Mononuclear cell (primary cell): ENCODE results near the gene FOLR1. TPM values are rescaled to one million over a fixed set of nuclear protein-coding genes. Genes with fewer than 3 reads are reported as not detected.

Experiments used
- H3K27me3 ChIP-seq: 2 replicates; pipeline ENCODE4 v1.6.0; 2011; ENCODE audit warnings: low read length, control low read depth; ENCODE audit not compliant: insufficient read depth
- H3K4me1 ChIP-seq: 2 replicates; pipeline ENCODE4 v1.5.1; 2011; ENCODE audit warnings: mild to moderate bottlenecking, low read length, control low read depth; ENCODE audit not compliant: insufficient read depth
- H3K4me3 ChIP-seq: 2 replicates; pipeline ENCODE4 v1.5.1; 2011; ENCODE audit warnings: mild to moderate bottlenecking, low read length, moderate library complexity
- H3K9me3 ChIP-seq: 2 replicates; pipeline ENCODE4 v1.5.1; 2011; ENCODE audit warnings: low read depth, mild to moderate bottlenecking, control low read depth, low read length
- total RNA-seq: library from RNA; depleted of rRNA; stranded (reverse); fragments of >200 nt; gene quantifications from one replicate; pipeline ENCODE4 v1.2.3, GENCODE V29; 2012

The FOLR1 gene
- total RNA-seq, 1 donor, result not detected

DNA sequence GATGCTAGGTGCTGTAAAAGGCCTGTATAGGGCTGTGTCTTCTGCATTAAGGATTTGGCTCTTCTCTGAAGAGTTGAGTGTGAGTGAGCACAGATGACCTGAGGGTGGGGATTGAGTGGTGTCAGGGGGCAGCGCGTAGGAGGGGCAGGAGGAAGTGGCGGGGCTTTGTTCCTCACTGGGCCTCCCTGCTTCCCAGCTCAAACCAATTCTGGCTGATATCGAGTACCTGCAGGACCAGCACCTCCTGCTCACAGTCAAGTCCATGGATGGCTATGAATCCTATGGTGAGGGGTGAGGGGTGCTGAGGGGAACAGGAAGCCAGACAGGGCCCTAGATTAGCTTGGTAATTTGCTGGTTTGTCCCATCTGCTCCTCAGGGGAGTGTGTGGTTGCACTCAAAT lies 43.0 kb downstream of the FOLR1 start:
- Histone ChIP-seq H3K9me3 (no peaks in the 10 kb centered on the region), H3K4me3 (no peak overlapping the region), H3K27me3 (peaks cover 9% of the 10 kb centered on the region), H3K4me1 (peaks cover 10% of the 10 kb centered on the region)

DNA sequence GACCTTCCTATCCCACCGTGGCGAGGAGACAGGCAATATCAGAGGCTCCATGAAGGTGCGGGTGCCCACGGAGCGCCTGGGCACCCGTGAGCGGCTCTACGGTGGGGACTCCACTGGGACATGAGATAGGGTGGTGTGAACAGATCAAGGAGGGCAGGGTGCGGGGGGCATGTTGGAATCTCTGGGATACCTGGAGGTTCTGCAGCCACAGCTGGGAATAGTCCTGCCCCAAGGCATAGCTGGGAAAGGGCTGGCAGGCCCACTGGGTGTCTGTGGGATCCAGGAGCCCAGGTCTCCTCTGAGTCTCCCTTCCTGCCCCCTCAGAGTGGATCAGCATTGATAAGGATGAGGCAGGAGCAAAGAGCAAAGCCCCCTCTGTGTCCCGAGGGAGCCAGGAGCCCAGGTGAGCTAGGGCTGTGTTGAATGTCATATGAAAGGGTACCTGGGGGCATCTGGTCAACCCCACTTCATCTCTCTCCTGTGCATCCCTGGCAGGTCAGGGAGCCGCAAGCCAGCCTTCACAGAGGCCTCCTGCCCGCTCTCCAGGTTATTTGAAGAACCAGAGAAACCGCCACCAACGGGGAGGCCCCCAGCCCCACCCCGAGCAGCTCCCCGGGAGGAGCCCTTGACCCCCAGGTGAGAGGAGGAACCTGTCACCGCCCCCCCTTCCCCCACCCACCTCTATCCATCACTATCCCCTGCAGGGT lies 43.6 kb downstream of the FOLR1 start:
- Histone ChIP-seq H3K4me1 (peaks cover 16% of the 10 kb centered on the region), H3K9me3 (no peaks in the 10 kb centered on the region), H3K4me3 (no peak overlapping the region), H3K27me3 (peaks cover 15% of the 10 kb centered on the region)

DNA sequence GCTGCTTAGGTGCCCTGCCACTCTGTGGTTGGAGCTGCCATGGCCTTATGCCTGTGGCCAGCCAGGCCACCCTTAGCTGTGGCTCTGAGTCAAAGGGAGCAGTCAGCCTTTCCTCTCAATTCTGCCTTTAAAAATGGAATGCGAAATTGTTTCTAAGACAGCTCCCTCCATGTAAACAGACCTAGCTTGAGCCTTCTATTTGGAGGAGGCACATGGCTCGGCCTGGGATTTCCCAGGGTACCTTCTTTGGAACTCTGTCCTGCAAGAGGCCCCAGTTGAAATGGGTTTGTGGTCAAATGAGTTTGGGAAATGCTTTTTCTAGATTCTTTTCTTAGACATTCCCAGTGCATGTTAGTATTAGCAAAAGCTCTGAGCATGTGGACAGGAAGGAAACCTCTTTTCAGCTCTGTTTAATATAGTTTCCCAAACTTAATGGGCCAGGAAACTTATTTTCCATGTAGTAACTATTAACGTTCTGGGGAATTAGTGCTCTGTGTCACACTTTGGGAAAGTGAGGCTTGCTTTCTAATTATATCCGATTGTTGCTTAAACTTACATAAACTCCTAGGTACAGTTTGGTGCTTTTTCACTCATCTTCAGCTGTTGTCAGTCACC lies 44.2 kb downstream of the FOLR1 start:
- no peaks in the 10 kb centered on the region for H3K9me3 ChIP-seq
- H3K27me3 ChIP-seq, result peaks cover 21% of the 10 kb centered on the region
- no peak overlapping the region for H3K4me3 ChIP-seq
- H3K4me1 ChIP-seq, result peaks cover 21% of the 10 kb centered on the region

DNA sequence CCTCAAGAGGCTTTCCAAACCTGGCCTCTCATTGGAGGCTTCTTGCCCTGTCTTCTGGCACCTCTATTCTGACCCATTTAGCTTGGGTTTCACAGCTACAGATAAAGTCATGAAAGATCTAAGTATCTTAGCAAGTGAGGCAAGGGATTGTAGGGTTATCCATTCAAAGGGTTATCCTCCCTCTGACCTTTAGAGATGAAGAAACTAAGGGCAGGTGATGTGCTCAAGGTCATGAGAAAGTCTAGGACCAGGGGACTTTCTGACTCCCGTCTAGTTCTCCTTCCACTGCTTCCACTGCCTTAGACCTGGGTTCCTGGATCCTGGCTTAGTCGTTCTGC lies 44.8 kb downstream of the FOLR1 start:
- H3K4me1 ChIP-seq, result peaks cover 21% of the 10 kb centered on the region
- peaks cover 24% of the 10 kb centered on the region for H3K27me3 ChIP-seq
- no peaks in the 10 kb centered on the region for H3K9me3 ChIP-seq
- no peak overlapping the region for H3K4me3 ChIP-seq

DNA sequence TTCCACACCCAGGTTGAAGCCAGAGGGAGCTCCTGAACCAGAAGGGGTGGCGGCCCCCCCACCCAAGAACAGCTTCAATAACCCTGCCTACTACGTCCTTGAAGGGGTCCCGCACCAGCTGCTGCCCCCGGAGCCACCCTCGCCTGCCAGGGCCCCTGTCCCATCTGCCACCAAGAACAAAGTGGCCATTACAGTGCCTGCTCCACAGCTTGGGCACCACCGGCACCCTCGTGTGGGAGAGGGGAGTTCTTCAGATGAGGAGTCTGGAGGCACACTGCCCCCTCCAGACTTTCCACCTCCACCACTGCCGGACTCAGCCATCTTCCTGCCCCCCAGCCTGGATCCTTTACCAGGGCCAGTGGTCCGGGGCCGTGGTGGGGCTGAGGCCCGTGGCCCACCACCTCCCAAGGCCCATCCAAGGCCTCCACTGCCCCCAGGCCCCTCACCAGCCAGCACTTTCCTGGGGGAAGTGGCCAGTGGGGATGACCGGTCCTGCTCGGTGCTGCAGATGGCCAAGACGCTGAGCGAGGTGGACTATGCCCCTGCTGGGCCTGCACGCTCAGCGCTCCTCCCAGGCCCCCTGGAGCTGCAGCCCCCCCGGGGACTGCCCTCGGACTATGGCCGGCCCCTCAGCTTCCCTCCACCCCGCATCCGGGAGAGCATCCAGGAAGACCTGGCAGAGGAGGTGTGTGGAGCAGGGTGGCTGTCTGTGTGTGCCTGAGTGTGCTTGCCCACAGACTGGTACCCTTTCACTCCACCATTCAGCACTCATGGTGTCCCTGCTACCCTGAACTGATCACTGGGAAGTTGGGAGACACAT lies 45.4 kb downstream of the FOLR1 start:
- no peaks in the 10 kb centered on the region for H3K9me3 ChIP-seq
- peaks cover 29% of the 10 kb centered on the region for H3K27me3 ChIP-seq
- peaks cover 21% of the 10 kb centered on the region for H3K4me1 ChIP-seq
- H3K4me3 ChIP-seq, result no peak overlapping the region

DNA sequence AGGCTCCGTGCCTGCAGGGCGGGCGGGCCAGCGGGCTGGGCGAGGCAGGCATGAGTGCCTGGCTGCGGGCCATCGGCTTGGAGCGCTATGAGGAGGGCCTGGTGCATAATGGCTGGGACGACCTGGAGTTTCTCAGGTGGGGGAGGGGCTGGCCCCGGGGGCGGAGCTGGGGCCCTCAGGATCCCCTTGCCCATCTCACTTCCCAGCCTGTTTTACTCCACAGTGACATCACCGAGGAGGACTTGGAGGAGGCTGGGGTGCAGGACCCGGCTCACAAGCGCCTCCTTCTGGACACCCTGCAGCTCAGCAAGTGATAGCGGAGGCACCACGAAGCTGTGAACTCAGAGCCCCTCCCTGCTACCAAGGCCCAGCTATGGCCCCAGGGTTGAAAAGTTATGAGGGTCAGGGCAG lies 46.1 kb downstream of the FOLR1 start:
- Histone ChIP-seq H3K9me3 (no peaks in the 10 kb centered on the region), H3K4me3 (no peak overlapping the region), H3K4me1 (peaks cover 21% of the 10 kb centered on the region), H3K27me3 (peaks cover 37% of the 10 kb centered on the region)

DNA sequence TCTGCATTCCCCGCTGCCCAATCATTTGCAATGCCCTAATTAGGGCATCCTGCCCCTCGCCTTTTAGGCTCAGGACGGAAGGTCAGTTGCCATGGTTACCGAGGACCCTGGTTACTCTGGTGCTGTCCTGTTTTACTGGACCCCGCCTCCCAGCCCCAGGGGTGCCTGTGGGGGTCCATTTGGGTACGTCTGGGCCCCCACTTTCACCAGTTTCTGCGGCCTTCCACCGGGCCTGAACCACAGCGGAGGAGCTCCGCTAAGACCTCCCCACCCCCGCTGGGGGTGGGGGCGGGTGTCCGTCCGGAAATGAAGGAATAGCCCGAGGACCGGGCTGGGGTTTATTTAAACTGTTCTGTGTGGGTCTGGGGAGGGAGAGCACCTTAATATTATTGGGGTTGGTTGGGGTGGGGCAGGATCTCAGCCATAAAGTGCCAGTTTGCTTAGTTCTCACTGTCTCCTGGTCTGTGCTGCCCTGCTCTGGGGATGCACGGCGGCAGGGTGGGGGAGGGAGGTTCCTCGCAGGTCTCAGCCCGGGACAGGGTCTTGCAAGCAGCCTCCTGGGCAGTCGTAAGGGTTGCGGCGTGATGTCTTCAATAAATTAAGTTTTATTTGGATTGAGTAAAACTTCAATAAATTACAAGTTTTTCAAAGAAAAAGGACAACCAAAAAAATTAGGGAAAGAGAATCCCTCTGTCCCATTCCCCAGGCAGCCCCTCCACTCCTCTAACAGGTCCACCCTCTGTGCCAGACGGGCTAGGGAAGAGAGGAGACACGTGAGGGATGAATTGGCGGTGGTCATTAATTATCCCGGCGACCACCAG lies 46.8 kb downstream of the FOLR1 start:
- Histone ChIP-seq H3K4me3 (no peak overlapping the region), H3K27me3 (peaks cover 43% of the 10 kb centered on the region), H3K9me3 (no peaks in the 10 kb centered on the region), H3K4me1 (peaks cover 26% of the 10 kb centered on the region)

DNA sequence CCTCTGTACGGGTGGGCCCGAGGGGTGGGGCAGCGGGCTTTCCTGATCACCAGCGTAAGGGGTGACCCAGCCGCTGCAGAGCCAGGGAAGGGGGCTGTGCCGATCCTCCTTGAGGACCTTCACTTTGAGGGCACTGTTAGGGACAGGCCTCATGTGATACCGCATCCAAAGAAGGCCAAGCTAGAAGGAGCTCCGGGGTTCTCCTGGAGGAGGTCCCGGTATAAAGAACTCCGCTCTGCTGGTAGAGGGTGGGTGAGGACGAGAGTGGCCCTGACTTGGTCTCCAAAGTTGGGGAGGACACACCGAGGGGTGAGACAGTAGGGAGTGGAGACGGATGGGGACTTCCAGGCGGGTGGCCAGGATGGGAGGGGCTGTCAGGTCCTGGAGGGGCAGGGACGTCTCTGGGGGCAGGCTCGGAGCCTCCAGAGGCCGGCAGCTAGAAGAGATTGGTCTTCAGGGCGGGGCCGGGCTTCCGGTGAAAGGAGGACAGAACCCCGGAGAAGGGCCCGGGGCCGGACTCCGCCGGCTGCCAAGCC lies 47.4 kb downstream of the FOLR1 start:
- peaks cover 45% of the 10 kb centered on the region for H3K27me3 ChIP-seq
- no peak overlapping the region for H3K4me3 ChIP-seq

DNA sequence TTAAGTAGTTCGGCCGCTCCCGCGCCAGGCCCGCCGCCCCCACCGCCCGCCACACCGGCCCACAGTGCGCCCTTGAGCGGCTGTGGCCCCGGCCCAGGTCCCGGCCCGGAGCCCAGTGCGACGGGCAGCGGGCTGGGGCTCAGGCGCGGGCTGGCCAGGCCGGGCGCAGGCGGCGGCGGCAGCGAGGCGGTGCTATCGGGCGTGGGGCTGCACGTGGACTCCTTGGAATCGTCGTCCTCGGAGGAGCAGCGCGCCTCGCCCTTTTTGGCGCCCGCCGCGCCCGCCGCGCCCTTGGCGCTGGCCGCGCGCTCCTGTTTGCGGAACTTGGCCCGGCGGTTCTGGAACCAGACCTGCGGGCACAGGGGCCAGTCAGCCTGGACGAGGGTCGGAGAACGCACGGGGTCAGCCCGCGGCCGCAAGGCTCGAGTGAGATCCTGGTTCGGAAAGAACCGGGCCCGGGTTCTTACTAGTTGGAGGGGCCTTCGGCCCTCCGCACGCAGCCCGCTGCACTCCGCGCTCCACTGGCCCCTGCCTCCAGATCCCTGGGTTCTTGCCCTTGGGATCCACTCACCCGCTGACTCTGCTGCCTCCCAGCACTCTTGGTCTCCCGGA lies 48.0 kb downstream of the FOLR1 start:
- no peaks in the 10 kb centered on the region for H3K9me3 ChIP-seq
- H3K4me1 ChIP-seq, result peaks cover 26% of the 10 kb centered on the region
- peaks cover 51% of the 10 kb centered on the region for H3K27me3 ChIP-seq
- no peak overlapping the region for H3K4me3 ChIP-seq

More for the DNA sequence above, 47.4 kb downstream of the FOLR1 start:
- Histone ChIP-seq H3K4me1 (peaks cover 26% of the 10 kb centered on the region), H3K9me3 (no peaks in the 10 kb centered on the region)

DNA sequence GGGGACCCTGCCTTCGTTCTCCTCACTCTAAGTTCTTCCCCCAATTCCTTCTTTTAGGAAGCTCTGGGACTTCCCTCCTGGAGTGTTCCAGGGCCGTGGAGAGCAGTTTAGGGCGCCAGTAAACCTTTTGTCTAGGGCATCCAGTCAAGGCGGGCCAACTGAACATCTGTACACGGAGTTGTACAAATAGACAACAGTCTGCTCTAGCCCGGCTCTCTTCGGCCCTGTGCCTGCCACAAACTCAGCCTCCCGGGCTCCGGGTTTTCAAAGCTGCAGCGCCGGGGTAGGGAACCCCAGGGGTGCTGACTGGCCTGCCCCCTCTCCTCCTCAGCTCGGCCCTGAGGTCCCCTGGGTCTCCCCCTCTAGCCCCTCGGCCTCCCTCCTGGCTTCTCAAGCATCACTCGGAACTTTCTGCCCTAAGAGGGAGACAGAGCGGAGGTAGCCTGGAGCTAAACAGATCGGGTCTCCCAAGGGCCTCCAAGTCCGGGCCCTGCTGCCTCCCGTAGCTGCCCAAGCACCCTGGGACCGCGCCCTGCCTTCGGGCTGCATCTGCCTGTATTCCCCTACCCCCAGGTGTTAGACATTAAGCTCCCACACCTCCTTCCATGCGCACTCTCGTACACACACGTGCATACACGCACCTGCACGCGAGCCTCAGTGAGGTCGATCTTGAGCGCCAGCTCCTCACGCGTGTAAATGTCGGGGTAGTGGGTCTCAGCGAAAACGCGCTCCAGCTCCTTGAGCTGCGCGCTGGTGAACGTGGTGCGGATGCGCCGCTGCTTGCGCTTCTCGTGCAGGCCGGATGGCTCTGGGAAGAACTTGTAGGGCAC lies 48.7 kb downstream of the FOLR1 start:
- Histone ChIP-seq H3K9me3 (no peaks in the 10 kb centered on the region), H3K4me3 (no peak overlapping the region), H3K27me3 (peaks cover 58% of the 10 kb centered on the region), H3K4me1 (peaks cover 26% of the 10 kb centered on the region)

DNA sequence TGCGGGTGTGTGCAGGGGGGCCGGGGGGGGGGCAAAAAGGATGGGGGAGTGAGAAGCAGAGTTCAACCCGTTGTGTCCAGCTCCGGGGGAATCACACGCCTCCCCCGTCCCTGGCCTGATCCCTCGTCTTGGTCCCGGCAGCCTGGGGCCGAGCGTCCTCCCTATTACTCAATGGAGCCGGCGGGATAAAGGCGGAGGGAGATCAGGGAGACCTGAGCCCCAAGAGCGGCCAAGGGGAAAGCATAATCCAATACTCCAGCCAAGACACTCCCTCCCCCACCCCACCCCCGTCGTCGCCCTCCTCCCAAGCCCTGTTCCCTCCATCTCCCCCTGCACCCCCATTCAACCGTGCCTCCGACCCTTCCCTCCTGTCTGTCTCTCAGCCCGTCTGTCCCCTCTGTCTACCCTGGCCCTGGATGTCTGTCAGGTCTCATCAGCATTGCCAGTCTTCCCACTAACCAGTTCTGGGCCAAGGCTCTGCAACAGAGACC lies 49.4 kb downstream of the FOLR1 start:
- H3K9me3 ChIP-seq, result no peaks in the 10 kb centered on the region
- peaks cover 26% of the 10 kb centered on the region for H3K4me1 ChIP-seq
- no peak overlapping the region for H3K4me3 ChIP-seq
- H3K27me3 ChIP-seq, result peaks cover 64% of the 10 kb centered on the region

DNA sequence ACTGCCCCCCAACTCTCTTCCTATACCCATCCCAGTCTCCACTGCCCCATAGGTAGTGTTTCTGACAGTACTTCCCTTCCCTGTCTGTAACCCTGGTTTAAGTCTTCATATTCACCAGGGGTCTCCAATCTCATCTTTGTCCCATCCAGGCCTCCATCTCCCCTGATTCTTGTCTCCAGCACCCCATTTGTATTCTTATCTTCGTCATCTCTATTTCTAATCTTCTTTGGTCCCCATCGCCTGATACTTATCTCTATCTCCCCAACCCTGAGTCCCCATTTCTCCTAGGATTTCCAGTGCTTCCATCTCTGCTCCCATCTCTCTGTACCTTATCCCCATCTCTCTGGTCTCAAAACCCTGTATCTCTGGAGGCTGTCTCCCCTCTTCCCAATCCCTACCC lies 50.2 kb downstream of the FOLR1 start:
- H3K27me3 ChIP-seq, result peaks cover 73% of the 10 kb centered on the region
- H3K4me3 ChIP-seq, result no peak overlapping the region
- H3K4me1 ChIP-seq, result peaks cover 26% of the 10 kb centered on the region
- H3K9me3 ChIP-seq, result no peaks in the 10 kb centered on the region

DNA sequence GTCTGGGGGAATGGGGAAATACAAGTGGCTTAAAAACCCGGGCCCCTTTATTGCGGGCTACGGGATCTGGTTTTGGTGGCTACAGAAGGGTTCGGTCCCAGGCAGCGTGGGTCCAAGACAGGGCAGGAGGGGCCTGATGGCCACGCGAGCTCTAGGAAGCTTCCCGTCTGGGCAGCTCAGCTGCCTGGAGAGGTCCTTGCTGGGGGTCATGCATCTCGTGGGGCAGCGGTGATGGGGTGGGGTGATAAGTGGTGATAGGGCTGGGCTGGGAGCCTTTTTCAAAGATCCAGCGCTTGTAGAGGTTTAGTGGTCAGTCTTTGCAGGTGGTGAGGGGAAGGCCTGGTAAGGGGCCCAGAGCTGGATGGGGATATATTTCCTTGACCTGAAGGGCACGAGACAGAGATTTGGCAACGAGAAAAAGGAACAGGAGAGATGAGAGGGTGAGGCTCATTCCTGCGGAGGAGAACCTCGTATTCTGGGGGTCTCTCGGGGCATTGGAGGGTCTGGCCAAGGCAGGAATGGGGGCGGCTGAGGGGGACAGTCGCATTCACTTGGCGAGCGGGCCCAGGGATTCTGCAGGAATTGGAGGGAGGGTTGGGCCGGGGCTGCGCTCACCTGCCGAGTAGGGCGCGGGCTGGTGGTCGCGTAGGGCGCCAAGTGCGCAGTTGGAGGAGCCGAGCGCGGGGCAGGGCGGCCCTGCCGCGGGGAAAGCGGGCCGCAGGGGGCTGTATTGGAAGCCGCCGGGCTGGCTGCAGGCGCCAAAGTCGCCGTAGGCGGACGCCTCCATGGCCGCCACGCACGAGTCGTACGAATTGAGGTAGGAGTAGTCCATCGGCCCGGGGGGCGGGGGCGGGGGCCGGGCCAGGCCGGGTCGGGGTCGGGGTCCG lies 51.5 kb downstream of the FOLR1 start:
- Histone ChIP-seq H3K4me1 (peaks cover 26% of the 10 kb centered on the region), H3K27me3 (peaks cover 81% of the 10 kb centered on the region), H3K4me3 (no peak overlapping the region), H3K9me3 (no peaks in the 10 kb centered on the region)
